Activated CD4-positive, alpha-beta T cell treated with anti-CD3 and anti-CD28 coated beads, Interleukin-2, Interleukin-4, amounts not matched to agents 100 ng/mL and 50 ng/mL, durations not matched to agents 16 hours and 8 hours (primary cell): Measurements from ENCODE around the gene CHTF18.
A peak's percentile ranks its signal among the peaks of the same experiment; 100 is the strongest.
"Not testable (repeated sequence)": the region's sequence is repeated elsewhere in the genome, so short reads cannot be mapped to it uniquely, and the experiment has no call there.

Experiments used
- DNase-seq: peaks from one replicate; pipeline ENCODE4 v3.0.0-alpha.2; 2020; ENCODE audit warnings: low spot score

CHTF18 gene

DNA sequence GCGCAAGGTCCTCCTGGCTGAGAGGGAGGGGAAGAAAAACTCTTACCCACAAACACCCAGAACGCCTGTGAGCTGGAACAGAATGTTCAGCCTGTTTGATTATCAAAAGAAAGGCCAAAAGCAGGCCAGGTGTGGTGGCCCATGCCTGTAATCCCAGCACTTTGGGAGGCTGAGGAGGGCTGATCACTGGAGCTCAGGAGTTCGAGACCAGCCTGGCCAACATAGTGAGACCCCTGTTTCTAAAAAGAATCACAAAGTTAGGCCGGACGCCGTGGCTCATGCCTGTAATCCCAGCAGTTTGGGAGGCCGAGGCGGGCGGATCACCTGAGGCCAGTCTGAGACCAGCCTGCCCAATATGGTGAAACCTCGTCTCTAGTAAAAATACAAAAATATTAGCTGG is 12.1 kb upstream of the CHTF18 start:
- DNase-seq: not testable (repeated sequence)

DNA sequence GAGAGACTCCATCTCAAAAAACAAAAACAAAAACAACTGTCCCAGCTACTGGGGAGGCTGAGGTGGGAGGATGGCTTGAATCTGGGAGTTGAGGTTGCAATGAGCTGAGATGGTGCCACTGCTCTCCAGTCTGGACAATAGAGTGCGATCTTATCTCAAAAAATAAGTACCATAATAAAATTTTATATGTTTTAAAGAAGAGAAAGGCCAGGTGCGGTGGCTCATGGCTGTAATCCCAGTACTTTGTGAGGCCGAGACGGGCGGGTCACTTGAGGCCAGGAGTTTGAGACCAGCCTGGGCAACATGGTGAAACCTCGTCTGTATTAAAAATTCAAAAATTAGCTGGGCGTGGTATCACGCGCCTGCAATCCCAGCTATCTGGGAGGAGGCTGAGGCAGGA is 11.6 kb upstream of the CHTF18 start:
- DNase-seq: no peak

DNA sequence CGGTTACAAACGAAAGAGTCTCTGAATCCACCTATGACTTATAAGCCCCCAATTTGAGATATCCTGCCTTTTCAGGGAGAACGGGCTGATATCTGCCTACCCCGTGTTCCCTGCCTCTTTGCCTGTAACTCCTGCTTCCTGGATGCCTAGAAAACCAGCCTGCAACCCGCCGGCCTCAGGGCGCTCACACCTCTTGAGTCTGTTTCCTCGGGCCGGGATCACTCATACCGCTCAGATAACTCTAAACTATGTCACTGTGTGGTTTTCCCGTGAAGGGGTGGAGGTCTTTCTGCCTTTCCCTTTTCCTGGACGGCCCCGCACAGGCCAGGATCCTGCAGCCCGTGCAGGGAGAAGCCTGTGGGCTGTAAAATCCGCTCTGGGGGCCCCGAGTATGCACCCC is 10.6 kb upstream of the CHTF18 start:
- no peak for DNase-seq

- no peak for DNase-seq
Measured at GRCh38 chr16:778447-778846, 10.0 kb upstream of the CHTF18 start.

GRCh38 chr16:778909-779527 is 9.4 kb upstream of the CHTF18 start:
- DNase-seq: no peak

DNA sequence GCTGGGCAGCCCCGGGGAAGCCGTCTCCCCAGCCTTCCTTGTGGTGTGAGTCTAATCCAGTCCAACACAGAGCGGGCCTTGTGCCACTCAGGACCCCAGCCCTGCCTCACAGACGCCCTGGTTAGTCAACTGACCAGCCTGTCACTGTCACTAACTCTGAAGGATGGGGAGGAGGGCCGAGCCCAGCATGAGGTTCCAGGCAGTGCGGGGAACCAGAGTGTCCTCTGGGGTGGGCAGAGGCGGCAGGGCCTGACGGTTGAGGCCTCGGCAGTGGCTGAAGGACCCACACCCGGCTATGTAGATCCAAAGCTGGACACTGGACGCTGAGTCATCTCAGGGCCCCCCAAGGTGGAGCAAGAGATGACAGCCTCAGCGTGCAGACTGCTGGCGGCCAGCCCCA is 8.9 kb upstream of the CHTF18 start:
- no peak for DNase-seq

GRCh38 chr16:780296-780695 is 8.1 kb upstream of the CHTF18 start:
- no peak for DNase-seq

- no peak for DNase-seq
Measured at GRCh38 chr16:781346-782010, 6.9 kb upstream of the CHTF18 start.

GRCh38 chr16:782258-782657 is 6.2 kb upstream of the CHTF18 start:
- DNase-seq: no peak

- DNase-seq: no peak
Measured at GRCh38 chr16:782766-783403, 5.5 kb upstream of the CHTF18 start.

DNA sequence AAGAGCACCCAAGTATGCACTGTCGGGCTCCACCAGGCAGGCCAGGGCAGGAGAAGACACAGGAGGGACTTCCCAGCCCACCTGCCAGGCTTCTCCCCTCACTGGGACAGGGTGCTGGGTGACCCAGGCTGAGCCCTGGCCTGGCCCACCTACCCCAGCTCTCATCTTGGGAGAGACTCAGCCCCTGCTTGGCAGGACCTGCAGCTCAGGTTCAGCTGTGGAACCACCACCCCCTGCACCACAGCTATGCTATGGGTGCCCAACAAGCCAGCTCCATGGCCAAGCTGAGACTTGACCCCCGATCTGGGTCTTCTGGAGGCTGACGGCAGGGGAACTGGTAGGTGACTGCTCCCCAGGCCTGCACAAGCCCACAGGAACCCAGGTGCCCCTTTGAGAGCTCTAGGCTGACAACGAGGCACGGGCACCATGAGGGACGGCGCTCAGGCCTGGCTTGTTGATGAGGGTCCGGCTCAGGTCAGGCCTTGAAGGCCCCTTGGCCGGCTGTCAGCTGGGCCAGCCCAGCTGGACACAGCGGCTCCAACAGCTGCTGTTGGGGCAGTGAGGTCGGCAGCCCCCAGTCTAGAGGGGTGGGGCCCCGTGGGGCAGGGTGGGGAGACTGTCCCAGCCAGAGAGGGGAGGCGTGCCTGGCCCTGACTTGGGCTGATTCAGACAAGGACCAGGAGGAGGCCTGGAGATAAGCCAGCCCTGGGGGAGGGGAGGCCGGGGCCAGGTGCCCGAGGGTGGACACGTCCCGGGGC is 4.8 kb upstream of the CHTF18 start:
- no peak for DNase-seq

GRCh38 chr16:784431-784830 is 4.0 kb upstream of the CHTF18 start:
- DNase-seq: no peak

- DNase-seq: peak; percentile 72
Measured at GRCh38 chr16:785563-786535, 2.6 kb upstream of the CHTF18 start.

DNA sequence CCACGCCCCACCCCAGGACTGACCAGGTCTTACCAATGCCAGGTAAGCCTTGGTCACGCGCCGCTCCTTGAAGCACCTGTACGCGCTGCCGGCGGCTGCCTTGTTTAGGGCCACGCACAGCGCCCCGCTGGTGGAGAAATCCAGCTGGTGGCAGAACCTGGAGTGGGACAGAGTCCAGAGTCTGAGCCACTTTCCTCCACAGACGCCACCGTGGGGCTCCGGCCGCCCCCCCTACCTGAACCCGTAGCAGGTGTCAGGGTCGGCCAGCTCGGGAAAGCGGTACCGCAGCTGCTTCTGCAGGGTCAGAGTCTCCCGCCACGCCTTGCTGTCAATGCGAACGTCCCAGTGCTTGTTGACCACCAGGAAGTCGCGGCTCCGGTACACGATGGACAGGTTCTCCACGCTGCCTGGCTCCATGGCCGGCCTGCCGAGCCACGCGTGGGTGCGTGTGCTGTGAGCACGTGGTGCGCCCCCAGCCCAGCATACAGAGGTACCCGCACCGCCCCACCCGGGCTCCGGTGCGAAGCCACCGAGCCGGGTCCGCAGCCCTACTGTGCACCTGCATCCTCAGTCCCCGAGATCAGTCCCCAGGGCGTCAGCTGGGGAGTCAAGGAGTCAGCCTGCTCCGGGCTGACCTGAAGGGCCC is 976 bp upstream of the CHTF18 start:
- DNase-seq: no peak

DNA sequence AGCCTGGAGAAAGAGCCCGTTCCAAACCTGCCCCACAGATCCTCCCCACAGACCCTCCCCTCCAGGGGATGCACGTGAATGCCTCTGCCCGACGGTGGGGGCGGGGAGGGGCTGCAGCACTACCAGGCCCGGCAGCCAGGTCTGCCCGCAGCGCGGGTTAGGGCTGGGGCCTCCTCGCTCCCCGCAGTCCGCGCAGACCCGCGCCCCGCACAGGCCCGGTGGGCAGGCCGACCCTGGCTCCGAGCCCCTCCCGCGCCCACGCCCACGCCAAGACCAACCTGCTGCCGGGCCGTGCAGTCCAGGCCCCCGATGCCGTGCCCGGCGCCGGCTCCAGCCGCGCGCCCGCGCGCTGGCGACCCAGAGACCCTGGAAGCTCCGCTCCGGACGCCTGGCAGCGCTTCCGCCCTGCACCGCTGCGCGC is 432 bp upstream of the CHTF18 start, which contains the start of gene RPUSD1:
RPUSD1 (minus strand) TSS at position 404 of the 421 bp plus-strand sequence. CDS start 644 bp downstream, outside the sequence.
- no peak for DNase-seq

DNA sequence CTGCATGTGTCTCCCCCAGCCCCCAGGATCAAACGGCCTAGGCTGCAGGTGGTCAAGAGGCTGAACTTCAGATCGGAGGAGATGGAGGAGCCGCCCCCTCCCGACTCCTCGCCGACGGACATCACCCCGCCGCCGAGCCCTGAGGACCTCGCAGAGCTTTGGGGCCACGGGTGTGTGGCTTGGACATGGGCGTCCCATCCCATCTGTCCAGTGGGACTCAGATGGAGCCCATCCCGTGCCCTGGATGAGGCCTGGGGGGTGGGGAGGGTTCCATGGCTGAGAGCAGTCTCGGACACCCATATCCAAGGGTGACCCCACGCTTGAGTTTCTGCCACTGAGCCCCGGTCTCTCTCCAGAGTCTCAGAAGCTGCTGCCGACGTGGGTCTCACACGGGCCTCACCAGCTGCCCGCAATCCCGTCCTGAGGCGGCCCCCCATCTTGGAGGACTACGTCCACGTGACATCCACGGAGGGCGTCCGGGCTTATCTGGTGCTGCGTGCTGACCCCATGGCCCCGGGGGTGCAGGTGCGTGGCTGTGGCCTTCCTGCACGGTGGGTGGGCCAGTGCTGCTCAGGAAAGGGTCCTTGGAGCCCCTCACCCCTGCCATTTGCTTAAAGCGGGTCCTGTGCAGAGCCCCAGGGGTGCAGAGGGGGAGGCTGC is 901 bp downstream of the CHTF18 start:
- DNase-seq: no peak

DNA sequence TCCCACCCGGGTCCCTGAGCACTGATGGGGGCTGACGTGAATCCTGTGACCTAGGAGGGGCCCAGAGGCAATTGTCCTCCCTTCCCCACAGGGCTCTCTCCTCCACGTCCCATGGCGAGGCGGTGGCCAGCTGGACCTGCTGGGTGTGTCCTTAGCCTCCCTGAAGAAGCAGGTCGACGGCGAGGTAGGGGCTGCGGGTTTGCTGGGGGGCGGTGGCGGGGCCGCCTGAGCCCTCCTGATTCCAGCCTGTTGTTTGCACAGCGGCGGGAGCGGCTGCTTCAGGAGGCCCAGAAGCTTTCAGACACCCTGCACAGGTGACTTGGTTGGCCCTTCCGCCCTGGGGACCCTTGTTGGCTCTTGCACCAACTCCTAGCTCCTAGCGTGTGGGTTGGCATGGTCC is 1.7 kb downstream of the CHTF18 start:
- no peak for DNase-seq

GRCh38 chr16:791131-791530 is 2.7 kb downstream of the CHTF18 start:
- no peak for DNase-seq

GRCh38 chr16:792221-792995 is 4.0 kb downstream of the CHTF18 start:
- no peak for DNase-seq

GRCh38 chr16:793414-793813 is 5.0 kb downstream of the CHTF18 start:
- DNase-seq: no peak
